Activated CD8-positive, alpha-beta memory T cell treated with anti-CD3 and anti-CD28 coated beads, Interleukin-2, amount 50 U/mL, for 1 hour (primary cell): ENCODE results near the gene KLHDC10.
"Not testable (repeated sequence)": the region's sequence is repeated elsewhere in the genome, so short reads cannot be mapped to it uniquely, and the experiment has no call there.

Source experiments
- DNase-seq: peaks from one replicate; pipeline ENCODE4 v3.0.0-alpha.2; 2020; ENCODE audit errors: extremely low read depth

KLHDC10 gene

DNA sequence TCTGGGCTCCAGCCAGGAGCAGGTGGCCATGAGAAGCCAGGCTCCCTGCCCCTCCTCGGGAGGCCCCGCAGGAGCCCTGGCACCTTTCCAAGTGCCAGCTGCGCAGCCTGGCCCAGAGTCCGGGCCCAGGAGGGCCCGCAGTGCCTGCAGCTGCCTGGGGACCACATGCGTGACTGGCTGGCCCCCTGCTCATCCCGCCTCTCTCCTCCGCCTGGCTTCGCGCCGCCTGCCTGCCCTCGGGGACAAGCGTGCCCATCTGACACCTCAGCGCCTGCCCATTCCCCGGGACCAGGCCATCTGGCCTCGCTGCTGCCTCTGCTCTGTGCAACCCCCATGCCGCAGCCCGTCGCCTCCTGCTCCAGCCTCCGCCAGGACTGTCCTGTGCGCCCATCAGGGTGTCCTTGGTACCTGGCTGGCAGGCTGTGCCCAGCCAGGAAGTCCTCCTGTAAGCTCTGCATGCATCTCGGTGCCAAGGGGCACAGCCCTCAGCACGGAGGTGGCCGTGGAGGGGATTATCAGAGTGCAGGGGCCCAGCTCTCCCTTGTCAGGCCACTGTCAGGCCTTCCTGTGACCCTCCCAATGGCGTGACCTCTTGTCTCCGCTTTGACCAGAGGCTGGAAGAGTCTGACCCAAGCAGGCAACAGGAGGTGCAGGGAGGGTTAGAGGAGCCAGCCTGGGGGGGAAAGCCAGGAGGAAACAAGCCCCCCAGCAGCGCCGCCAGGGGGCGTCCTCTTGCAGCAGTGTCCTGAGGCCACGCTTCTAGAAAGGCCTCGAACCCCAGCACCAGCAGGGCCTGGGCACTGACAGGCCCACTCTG, 84.4 kb downstream of the KLHDC10 start:
- DNase-seq = no peak

DNA sequence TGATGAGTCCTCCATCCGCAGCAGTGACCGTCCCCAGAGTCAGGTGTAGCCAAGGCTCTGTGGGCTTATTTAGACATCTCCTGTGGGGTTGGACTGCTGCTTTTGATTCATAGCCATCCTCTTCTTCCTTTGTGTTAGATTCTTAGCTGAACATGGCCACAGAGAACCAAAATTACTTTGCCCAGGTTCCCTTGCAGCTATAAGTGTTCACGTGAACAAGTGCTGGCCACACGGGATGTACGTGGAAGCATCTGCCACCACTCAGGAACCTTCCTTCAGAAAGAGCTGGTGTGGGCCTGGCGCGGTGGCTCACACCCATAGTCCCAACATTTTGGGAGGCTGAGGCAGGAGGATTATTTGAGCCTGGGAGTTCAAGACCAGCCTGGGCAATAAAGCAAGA, 85.8 kb downstream of the KLHDC10 start:
- DNase-seq = no peak

- no peak for DNase-seq
Observed at GRCh38 chr7:130157700-130158099, 87.4 kb downstream of the KLHDC10 start.

DNA sequence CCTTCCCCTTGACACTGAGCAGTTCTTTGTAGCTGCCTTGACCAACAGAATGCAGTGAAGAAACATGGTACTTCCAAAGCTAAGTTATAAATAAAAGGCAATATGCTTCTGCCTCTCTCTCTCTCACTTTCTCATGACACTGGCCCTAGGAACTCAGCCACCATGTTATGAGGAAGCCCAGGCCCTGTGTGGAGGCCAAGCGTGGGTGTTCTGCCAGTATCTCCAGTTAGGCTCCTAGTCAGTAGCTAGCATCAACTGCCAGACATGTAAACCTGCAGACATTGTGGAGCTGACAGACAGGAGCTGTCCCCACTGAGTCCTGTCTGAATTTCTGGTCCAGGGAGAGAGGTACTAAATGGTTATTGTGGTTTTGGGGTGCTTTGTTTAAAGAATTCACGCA, 89.7 kb downstream of the KLHDC10 start:
- DNase-seq = no peak

DNA sequence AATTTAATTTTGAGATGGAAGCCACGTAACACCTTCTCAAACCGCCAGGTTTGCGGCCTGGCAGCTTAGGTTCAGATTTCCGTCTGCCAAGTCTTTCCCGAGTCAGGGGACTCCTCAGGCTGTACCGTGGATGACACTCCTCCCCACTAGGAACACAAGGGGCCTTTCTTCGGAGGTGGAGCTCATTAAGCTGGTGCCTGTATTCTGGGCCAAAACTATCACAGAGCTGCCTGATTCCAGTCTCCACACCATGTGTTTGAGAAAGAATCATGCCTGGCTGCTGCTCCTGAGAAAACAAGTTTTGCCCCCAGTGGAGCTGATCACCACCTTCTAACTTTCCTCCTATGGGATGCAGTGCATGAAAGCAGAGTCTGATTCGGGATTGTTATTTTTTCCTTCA, 90.1 kb downstream of the KLHDC10 start:
- no peak for DNase-seq

- no peak for DNase-seq
Observed at GRCh38 chr7:130162196-130162595, 91.9 kb downstream of the KLHDC10 start.

DNA sequence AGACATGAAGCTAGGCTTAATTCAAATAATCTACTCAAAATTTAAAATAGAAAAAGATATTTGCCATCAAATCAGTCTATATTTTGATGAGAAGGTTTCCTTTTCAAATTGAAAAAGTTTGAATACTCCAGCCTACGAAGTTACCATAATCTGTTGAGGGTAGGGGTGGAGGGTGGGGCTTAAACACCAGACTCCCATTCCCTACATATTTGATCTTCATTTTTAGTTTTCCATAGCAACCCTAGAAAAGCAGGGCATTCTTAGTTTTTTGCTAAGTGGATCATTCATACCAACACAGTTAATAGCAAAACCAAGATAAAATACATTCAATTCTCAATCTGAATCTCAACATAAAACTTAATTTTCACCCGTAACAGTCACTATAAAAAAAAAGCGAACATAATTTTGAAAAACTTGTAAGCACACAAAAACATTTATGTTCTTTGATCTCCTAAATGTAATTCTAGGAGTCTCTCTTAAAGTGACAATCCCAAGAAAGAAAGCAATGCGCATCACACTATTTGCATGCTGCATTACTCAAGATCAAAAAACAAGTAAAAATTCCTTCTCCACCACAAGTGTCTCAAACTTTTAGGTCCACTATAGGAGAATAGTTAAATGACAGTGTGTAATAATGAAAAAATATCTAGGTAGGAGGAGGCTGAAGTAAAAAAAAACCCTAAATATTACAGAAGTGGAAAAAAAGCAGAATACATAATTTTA, 104.1 kb downstream of the KLHDC10 start:
- no peak for DNase-seq

DNA sequence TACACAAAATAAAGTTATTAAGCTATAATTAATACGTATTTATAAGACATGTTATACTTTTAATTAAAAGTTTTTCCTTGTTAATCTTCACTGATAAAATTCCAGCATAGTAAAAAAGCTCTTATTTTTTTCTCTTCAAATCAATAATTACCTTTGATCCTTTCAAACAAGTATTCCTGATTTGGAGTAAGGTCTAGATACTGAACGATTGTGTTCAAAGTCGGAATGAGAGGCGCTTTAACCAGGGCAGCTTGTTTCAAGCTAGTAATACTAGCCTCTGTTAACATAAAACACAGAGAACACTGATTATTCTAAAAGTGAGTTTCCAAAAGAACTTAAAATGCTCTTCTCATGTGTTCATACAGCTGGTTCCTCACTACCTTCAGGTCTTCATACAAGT, 107.9 kb downstream of the KLHDC10 start:
- no peak for DNase-seq

GRCh38 chr7:130179631-130180030, 109.3 kb downstream of the KLHDC10 start:
- DNase-seq = no peak

DNA sequence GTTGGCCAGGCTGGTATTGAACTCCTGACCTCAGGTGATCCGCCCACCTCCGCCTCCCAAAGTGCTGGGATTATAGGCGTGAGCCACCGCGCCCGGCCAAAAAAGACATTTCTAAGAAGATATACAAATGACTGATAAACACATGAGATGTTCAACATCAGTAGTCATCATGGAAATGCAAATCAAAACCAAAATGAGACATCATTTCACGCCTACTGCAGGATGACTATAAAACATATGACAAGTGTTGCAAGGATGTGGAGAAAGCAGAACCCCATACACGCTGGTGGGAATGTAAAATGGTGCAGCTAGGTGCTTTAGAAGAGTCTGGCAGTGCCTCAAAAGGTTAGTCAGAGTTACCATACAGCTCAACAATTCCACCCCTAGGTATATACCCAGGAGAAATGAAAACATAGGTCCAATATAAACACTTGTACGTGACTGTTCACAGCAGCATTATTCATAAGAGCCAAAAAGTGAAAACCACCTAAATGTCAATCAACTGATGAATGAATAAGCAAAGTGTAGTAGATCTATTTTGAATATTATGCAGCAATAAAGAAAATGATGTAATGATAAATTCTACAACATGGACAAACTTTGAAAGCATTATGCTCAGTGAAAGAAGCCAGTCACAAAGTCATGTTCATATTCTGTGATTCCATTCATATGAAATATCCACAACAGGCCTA, 110.4 kb downstream of the KLHDC10 start:
- no peak for DNase-seq

DNA sequence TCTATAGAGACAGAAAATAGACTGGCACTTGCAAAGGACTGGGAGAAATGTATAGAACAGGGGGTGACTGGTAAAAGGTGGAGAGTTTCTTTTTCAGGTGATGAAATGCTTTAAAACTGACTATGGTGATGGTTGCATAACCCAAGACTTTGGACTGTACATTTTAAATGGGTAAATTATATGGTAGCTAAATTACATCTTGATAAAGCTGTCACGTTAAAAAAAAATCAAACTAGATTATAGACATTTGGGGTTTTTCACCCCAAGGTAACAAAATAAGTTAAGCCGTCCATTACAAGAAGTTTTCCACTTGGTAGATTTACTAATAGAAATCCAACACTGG, 110.9 kb downstream of the KLHDC10 start:
- DNase-seq = no peak

DNA sequence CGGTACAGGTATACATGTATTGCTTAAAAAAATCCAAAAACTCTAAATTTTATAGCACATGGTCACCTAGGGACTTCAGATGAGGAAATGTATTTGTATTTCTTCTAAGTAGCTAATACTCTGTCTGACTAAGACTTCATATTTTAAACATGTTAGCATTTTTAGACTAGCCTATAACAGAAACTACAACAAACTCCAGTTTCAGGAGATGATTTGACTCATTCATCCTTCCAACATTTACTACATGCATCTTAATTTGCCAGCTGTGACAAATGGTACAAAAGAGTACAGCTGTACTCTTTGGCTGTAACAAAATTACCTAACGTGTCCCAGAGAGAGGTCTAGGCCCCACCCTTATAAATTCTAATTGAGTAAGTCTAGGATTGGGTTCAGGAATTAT, 112.7 kb downstream of the KLHDC10 start:
- DNase-seq = no peak

DNA sequence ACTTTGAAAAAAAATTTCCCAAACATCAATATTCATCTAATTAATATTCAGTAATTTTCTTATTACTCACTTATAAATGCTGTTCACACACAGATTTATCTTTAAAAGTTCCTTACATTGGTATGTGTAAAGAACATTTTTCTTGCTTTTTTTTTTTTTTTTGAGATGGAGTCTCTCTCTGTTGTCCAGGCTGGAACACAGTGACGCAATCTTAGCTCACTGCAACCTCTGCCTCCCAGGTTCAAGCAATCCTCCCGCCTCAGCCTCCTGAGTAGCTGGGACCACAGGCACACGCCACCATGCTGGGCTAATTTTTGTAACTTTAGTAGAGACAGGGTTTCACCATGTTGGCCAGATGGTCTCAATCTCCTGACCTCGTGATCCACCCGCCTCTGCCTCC, 114.0 kb downstream of the KLHDC10 start:
- DNase-seq = not testable (repeated sequence)
